Measurements from ENCODE around the gene CCDC136. TPM values are rescaled to one million over a fixed set of nuclear protein-coding genes. Genes with fewer than 3 reads are reported as not detected.

The CCDC136 gene
- polyA plus RNA-seq, 1 donor (not counting 4 experiments of a cell fraction or from before 2014, with no cell fraction given) = 1.6 TPM

- TF ChIP-seq EZH2 (IDR thresholded peaks at IDR 0.05; ENCODE audit: low read length) (no peak), CTCF (optimal IDR thresholded peaks at IDR 0.05 in 1 of 3, IDR thresholded peaks at IDR 0.05 in 1 of 3, conservative IDR thresholded peaks at IDR 0.05 in 1 of 3; ENCODE audit: extremely low read depth in 1 of 3, insufficient read depth in 2 of 3, low read length in 3 of 3) (no peak)
- no peaks in the 10 kb centered on the region for H3K9me3 ChIP-seq (ENCODE audit: control insufficient read depth, low read depth, low read length)
- H3K4me2 ChIP-seq (ENCODE audit: control insufficient read depth, extremely low read depth, insufficient read depth, low read depth, low read length) = no peak overlapping the region
- no peak for FAIRE-seq
- H3K36me3 ChIP-seq (ENCODE audit: control insufficient read depth in 2 of 2, extremely low read depth in 1 of 2, insufficient read depth in 2 of 2, low read length in 2 of 2) = no peaks in the 10 kb centered on the region
- H3K4me3 ChIP-seq (ENCODE audit: control insufficient read depth in 2 of 3, extremely low read depth in 1 of 3, insufficient read depth in 2 of 3, low read depth in 1 of 3, low read length in 3 of 3) = no peak overlapping the region
- no peak overlapping the region for H2AFZ ChIP-seq (ENCODE audit: control insufficient read depth, low read length)
- no peaks in the 10 kb centered on the region for H4K20me1 ChIP-seq (ENCODE audit: control insufficient read depth, extremely low read depth, insufficient read depth, low read length)
- peaks cover 30% of the 10 kb centered on the region for H3K27me3 ChIP-seq (ENCODE audit: control insufficient read depth, extremely low read depth, insufficient read depth, low read length)
- no peak for DNase-seq (ENCODE audit: low read depth, low spot score)
- H3K27ac ChIP-seq (ENCODE audit: control insufficient read depth, insufficient read depth, low read length) = no peak overlapping the region
- dilution Hi-C loops (cut with MboI; ENCODE audit: extremely low pct_ligation_motif_present, low sequenced_read_pairs) = no loop called here
- H3K4me1 ChIP-seq (ENCODE audit: control insufficient read depth, extremely low read depth, insufficient read depth, low read length) = peaks cover 4% of the 10 kb centered on the region
- peaks cover 3% of the 10 kb centered on the region for H3K9me1 ChIP-seq (ENCODE audit: control insufficient read depth, extremely low read depth, insufficient read depth, low read length)
- no peak overlapping the region for H3K9ac ChIP-seq (ENCODE audit: control insufficient read depth, extremely low read depth, insufficient read depth, low read length)
- no peaks in the 10 kb centered on the region for H3K79me2 ChIP-seq (ENCODE audit: control insufficient read depth, insufficient read depth, low read length)
Observed at GRCh38 chr7:128835231-128835751, 43.5 kb downstream of the CCDC136 start.

- Histone ChIP-seq H4K20me1 (ENCODE audit: control insufficient read depth, extremely low read depth, insufficient read depth, low read length) (no peaks in the 10 kb centered on the region), H3K9me1 (ENCODE audit: control insufficient read depth, extremely low read depth, insufficient read depth, low read length) (peaks cover 3% of the 10 kb centered on the region), H3K4me3 (ENCODE audit: control insufficient read depth in 2 of 3, extremely low read depth in 1 of 3, insufficient read depth in 2 of 3, low read depth in 1 of 3, low read length in 3 of 3) (no peak overlapping the region), H3K9me3 (ENCODE audit: control insufficient read depth, low read depth, low read length) (no peaks in the 10 kb centered on the region), H3K4me2 (ENCODE audit: control insufficient read depth, extremely low read depth, insufficient read depth, low read depth, low read length) (no peak overlapping the region), H3K27ac (ENCODE audit: control insufficient read depth, insufficient read depth, low read length) (no peak overlapping the region), H3K36me3 (ENCODE audit: control insufficient read depth in 2 of 2, extremely low read depth in 1 of 2, insufficient read depth in 2 of 2, low read length in 2 of 2) (no peaks in the 10 kb centered on the region), H3K27me3 (ENCODE audit: control insufficient read depth, extremely low read depth, insufficient read depth, low read length) (peaks cover 24% of the 10 kb centered on the region), H2AFZ (ENCODE audit: control insufficient read depth, low read length) (no peak overlapping the region), H3K79me2 (ENCODE audit: control insufficient read depth, insufficient read depth, low read length) (no peaks in the 10 kb centered on the region), H3K4me1 (ENCODE audit: control insufficient read depth, extremely low read depth, insufficient read depth, low read length) (peaks cover 4% of the 10 kb centered on the region), H3K9ac (ENCODE audit: control insufficient read depth, extremely low read depth, insufficient read depth, low read length) (no peak overlapping the region)
- DNase-seq (ENCODE audit: low read depth, low spot score) (no peak), FAIRE-seq (no peak)
- TF ChIP-seq EZH2 (IDR thresholded peaks at IDR 0.05; ENCODE audit: low read length) (no peak), CTCF (optimal IDR thresholded peaks at IDR 0.05 in 1 of 3, IDR thresholded peaks at IDR 0.05 in 1 of 3, conservative IDR thresholded peaks at IDR 0.05 in 1 of 3; ENCODE audit: extremely low read depth in 1 of 3, insufficient read depth in 2 of 3, low read length in 3 of 3) (no peak)
- dilution Hi-C loops (cut with MboI; ENCODE audit: extremely low pct_ligation_motif_present, low sequenced_read_pairs) = no loop called here
Observed at GRCh38 chr7:128835790-128836641, 44.2 kb downstream of the CCDC136 start.

Data from keratinocyte (primary cell).